ENCODE results near the gene PTPN18.

GRCh38 chr2:130393318-130393910, 37.6 kb downstream of the PTPN18 start:
- TF ChIP-seq CTCF (IDR thresholded peaks at IDR 0.05) (no peak), POLR2AphosphoS5 (IDR thresholded peaks at IDR 0.05) (no peak)
